ENCODE data around the gene DPM1.
"Not testable (repeated sequence)": the region's sequence is repeated elsewhere in the genome, so short reads cannot be mapped to it uniquely, and the experiment has no call there.

Gene DPM1

DNA sequence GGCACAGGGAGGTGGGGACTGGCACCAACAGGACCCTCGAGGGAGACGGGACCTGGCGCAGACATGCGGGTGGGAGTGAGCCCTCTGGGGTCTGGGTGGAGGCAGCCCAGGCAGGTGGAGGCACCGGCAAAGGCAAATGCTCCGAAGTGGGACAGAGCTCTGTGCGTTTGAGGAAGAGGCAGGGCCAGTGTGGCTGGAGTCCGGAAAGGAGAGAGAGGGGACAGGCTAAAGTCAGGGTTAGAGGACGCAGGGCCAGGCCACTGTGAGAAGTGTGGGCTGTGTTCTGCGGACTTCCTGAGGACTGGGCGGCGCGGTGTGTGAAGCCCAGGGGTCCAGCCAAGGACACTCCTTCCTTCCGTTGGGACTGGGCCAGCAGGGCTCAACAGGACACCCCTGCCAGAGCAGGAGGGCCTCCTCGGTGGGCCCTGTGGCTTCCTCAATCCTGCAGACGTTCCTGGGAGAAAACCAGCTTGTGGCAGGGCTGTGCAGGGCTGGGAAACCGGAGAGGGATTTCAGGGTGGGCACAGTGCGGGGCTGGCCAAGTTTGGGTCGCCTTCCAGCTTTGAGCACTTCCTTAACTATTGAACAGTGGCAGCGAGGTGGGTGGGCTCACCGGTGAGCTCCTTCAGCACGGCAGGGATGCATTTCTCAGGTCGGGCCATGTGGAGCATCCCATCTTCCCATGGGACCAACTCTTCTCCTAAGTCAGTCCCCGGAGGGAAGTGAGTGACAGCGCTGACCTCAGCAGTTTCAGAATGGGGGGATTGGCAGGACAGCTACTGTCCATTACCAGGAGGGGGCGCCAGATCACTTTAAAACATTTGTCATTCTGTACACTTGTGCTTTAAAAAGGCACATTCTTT is 22.8 kb upstream of the DPM1 start:
- TF ChIP-seq, protein P1, sequence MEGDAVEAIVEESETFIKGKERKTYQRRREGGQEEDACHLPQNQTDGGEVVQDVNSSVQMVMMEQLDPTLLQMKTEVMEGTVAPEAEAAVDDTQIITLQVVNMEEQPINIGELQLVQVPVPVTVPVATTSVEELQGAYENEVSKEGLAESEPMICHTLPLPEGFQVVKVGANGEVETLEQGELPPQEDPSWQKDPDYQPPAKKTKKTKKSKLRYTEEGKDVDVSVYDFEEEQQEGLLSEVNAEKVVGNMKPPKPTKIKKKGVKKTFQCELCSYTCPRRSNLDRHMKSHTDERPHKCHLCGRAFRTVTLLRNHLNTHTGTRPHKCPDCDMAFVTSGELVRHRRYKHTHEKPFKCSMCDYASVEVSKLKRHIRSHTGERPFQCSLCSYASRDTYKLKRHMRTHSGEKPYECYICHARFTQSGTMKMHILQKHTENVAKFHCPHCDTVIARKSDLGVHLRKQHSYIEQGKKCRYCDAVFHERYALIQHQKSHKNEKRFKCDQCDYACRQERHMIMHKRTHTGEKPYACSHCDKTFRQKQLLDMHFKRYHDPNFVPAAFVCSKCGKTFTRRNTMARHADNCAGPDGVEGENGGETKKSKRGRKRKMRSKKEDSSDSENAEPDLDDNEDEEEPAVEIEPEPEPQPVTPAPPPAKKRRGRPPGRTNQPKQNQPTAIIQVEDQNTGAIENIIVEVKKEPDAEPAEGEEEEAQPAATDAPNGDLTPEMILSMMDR (IDR thresholded peaks at IDR 0.05; ENCODE audit: borderline replicate concordance, insufficient read depth, low read depth, low read length) = peak; percentile 79
- no peak overlapping the region for H3K4me3 ChIP-seq (ENCODE audit: low read depth, low read length)

DNA sequence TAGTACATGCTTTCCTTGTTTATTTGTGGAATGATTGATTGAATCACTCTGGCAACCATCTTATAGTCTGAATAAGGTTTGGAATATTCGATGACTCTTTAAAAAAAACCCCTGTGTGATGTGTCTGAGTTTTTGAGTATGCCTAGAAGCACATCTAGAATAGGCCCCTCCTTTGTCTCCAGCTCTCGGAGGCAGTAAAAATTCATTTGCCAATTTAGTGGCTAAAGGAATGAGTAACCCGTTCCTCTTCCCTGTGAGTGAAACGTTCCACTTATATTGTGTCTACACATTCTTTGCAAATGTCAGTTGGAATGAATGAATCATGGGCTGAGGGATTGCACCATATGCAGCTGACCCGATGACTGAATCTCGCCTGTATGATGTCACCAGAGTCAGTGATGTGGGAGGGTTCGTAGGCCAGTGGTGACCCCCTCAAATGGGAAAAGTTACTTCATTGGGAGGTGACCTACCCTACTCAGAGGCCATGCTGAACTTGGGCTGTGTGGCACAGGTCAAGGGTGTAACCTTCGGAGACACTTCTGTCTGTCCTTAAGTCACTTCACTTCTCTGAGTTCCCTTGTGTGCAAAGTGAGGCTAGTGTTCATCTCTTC is 21.8 kb upstream of the DPM1 start:
- TF ChIP-seq, protein P1 (IDR thresholded peaks at IDR 0.05; ENCODE audit: borderline replicate concordance, insufficient read depth, low read depth, low read length) = no peak
- no peak overlapping the region for H3K4me3 ChIP-seq (ENCODE audit: low read depth, low read length)

DNA sequence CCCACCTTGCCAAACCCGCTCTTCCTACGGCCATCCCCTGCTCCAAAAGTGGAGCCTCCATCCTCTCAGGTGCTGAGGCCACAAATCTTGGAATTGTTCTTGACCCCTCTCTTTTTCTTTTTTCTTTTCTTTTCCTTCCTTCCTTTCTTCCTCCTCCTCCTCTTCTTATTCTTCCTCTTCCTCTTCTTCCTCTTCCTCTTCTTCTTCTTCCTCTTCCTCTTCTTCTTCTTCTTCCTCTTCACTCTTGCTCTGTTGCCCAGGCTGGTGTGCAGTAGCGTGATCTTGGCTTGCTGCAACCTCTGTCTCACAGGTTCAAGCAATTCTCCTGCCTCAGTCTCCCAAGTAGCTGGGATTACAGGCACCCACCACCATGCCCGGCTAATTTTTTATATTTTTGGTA is 20.2 kb upstream of the DPM1 start:
- H3K4me3 ChIP-seq (ENCODE audit: low read depth, low read length) = not testable (repeated sequence)

DNA sequence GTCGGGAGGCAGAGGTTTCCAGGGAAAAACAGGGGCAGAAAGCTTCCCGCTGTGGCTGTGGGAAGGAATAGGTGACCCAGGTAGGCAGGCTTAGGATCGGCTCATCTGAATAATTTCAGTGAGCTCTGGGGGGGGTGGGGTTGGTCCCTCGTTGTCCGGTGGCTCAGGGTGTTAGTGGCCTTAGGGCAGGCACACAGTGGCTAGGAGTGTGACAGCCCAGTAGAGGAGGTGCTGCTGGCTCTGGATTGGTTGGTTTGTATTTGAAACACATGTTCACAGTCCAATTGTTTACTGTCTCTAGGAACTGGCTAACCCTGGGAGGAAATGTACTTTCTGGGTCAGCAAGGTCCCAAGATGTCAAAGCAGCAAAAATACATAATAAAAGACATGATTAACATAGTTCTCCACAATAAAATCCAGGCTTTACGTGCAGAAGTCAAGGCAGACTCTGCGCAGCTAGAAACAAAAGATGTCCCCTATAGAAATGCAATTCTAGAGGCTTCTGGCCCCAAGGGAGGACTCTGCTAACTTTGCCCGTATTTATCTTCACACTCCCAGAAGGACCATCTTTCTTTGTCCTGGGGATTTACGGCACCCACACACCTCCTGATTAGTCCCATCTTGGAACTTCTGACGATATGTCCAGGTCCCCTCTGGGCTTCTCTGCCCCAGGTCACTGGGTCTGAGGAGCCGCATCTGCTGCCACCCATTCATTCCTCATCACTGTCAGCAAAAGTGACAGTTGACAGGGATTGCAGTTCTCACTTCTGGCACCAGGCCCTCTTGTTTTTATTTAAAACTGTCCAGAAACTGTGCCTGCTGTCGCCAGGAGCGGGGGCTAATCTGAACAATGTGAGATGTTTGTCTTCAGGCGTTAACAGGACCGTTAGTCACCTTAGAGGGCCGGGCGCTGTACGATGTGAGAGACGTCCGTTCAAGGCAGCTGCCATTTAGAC is 19.0 kb upstream of the DPM1 start:
- TF ChIP-seq, protein P1 (IDR thresholded peaks at IDR 0.05; ENCODE audit: borderline replicate concordance, insufficient read depth, low read depth, low read length) = no peak
- no peak overlapping the region for H3K4me3 ChIP-seq (ENCODE audit: low read depth, low read length)

DNA sequence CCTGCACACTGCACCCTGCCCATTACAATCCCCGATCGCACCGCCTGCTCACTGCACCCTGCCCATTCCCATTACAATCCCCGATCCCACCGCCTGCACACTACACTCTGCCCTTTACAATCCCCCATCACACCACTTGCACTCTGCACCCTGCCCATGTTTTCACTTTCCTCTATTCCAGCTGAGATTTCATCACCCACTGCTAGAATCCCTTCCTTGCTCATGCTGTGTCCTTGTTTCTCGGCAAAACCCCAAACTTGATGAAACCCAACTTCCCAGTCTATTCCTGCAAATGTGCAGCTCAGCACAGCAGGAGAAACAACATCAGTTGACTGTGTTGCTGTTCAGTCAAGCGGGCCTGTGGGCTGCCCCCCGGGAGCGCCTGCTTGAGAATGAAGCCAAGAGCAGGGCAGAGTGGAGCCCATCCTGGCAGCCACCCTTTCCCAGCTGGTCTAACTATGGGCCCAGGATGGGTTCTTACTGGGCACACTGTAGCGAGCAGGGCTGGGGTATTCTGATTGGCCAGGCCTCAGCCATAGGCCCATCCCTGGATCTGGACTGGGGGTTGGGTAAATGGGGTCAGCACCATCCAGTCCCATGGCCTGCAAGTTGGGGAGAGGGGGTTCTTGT is 17.5 kb upstream of the DPM1 start:
- no peak overlapping the region for H3K4me3 ChIP-seq (ENCODE audit: low read depth, low read length)
- TF ChIP-seq, protein P1 (IDR thresholded peaks at IDR 0.05; ENCODE audit: borderline replicate concordance, insufficient read depth, low read depth, low read length) = no peak

DNA sequence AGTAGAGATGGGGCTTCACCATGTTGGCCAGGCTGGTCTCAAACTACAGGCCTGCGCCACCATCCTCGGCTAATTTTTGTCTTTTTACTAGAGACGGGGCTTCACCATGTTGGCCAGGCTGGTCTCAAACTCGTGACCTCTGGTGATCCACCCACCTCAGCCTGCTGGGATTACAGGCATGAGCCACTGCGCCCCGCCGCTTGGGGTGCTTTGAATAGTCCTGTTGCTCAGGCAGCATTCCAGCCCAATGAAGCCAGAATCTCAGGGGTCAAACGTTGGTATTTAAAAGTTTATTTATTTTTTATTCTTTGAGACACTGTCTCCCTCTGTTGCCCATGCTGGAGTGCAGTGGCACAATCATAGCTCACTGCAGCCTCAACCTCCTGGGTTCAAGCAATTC is 11.6 kb upstream of the DPM1 start:
- TF ChIP-seq, protein P1 (IDR thresholded peaks at IDR 0.05; ENCODE audit: borderline replicate concordance, insufficient read depth, low read depth, low read length) = no peak
- no peak overlapping the region for H3K4me3 ChIP-seq (ENCODE audit: low read depth, low read length)

DNA sequence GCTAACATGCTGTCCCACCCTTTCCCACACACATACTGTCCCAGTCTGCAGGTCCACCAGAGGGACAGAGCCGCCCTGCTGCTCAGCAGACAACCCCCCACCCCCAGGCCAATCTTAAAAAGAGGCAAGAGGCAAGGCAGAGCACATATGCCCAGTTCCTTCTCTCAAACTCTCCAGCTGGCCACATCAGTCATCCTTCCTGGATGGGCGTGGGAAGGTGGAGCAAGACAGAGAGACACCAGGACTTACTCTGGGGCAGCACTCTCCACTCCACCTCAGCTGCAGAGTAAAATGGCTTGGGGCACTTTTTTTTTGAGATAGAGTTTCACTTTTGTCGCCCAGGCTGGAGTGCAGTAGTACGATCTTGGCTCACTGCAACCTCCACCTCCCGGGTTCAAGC is 11.1 kb upstream of the DPM1 start:
- H3K4me3 ChIP-seq (ENCODE audit: low read depth, low read length) = no peak overlapping the region
- TF ChIP-seq, protein P1 (IDR thresholded peaks at IDR 0.05; ENCODE audit: borderline replicate concordance, insufficient read depth, low read depth, low read length) = no peak

Data from GM12875 (cell line).